ENCODE data around the gene NEK9.

Gene NEK9

DNA sequence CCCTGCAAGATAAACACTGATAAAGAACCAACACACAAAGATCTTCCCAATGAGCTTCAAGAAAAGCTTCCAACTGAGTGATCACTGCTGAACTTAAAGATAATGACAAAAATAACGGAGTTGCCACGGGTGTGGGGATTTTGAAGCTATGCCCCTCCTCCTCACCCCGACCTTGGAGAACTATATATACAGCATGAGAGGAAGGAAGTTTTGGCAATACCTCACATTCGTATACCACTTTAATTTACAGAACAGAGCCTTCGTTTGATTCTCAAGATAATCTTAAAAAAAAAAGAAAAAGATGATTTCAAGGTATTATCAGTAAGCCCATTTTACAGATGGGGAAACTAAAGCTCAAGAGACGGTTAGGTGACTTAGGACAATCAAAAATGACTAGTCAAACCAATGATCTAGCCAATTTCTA, 715 bp downstream of the NEK9 start:
- DNase-seq: no peak

DNA sequence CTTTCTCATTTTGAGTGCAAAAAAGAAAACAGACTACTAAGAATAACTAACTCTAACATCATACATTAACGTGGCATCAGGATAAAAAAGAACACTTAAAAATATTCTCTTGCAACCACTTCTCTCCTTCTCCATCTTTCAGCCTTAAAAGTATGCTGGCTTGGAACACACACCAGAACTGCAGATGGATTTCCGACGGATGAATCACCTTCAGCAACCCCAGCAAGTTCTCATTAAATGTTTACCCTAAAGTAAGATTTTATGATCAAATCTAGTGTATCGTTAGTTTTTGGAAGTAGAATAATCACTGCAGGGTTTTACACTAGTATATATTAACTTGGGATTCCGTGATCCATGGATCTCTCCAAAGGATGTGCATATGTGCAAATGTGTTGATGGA, 1.2 kb downstream of the NEK9 start:
- no peak for DNase-seq
- Mint-ChIP-seq H3K4me1 (peaks cover 47% of the 10 kb centered on the region), H3K27ac (no peak overlapping the region), H3K27me3 (ENCODE audit: low read depth, poor library complexity) (peaks cover 3% of the 10 kb centered on the region), H3K36me3 (ENCODE audit: low read depth) (peaks cover 12% of the 10 kb centered on the region), H3K4me3 (peak overlapping the region; percentile 89), H3K9me3 (no peaks in the 10 kb centered on the region)
- TF ChIP-seq, protein P1, sequence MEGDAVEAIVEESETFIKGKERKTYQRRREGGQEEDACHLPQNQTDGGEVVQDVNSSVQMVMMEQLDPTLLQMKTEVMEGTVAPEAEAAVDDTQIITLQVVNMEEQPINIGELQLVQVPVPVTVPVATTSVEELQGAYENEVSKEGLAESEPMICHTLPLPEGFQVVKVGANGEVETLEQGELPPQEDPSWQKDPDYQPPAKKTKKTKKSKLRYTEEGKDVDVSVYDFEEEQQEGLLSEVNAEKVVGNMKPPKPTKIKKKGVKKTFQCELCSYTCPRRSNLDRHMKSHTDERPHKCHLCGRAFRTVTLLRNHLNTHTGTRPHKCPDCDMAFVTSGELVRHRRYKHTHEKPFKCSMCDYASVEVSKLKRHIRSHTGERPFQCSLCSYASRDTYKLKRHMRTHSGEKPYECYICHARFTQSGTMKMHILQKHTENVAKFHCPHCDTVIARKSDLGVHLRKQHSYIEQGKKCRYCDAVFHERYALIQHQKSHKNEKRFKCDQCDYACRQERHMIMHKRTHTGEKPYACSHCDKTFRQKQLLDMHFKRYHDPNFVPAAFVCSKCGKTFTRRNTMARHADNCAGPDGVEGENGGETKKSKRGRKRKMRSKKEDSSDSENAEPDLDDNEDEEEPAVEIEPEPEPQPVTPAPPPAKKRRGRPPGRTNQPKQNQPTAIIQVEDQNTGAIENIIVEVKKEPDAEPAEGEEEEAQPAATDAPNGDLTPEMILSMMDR (IDR thresholded peaks at IDR 0.05): no peak

More for the DNA sequence above, 715 bp downstream of the NEK9 start:
- H3K36me3 Mint-ChIP-seq (ENCODE audit: low read depth): peaks cover 11% of the 10 kb centered on the region
- TF ChIP-seq, protein P1 (IDR thresholded peaks at IDR 0.05): no peak
- H3K27me3 Mint-ChIP-seq (ENCODE audit: low read depth, poor library complexity): peaks cover 3% of the 10 kb centered on the region
- peak overlapping the region; percentile 55 for H3K27ac Mint-ChIP-seq
- no peaks in the 10 kb centered on the region for H3K9me3 Mint-ChIP-seq
- H3K4me3 Mint-ChIP-seq: peak overlapping the region; percentile 89
- peaks cover 47% of the 10 kb centered on the region for H3K4me1 Mint-ChIP-seq

DNA sequence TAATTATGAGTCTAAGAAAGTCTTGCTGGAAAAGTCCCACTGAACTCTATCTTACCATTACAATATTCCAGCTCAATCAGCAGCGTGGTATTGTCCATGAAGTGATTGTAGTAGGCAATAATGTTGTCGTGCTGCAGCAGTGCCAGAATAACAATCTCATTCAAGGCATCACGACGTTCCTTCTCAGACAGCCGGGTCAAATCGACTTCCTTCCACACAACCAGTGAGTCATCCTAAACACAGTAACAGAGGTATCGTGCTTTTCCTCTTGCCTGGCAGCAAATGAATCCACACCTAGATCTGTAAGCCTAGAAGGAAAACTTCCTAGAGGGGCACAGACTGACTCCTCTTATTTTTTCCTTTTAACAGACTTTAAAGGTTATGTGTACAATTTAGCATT, 2.9 kb downstream of the NEK9 start:
- Mint-ChIP-seq H3K4me3 (no peak overlapping the region), H3K27me3 (ENCODE audit: low read depth, poor library complexity) (peaks cover 3% of the 10 kb centered on the region), H3K36me3 (ENCODE audit: low read depth) (peaks cover 22% of the 10 kb centered on the region), H3K4me1 (peaks cover 47% of the 10 kb centered on the region), H3K9me3 (no peaks in the 10 kb centered on the region), H3K27ac (no peak overlapping the region)
- DNase-seq: no peak
- TF ChIP-seq, protein P1 (IDR thresholded peaks at IDR 0.05): no peak

DNA sequence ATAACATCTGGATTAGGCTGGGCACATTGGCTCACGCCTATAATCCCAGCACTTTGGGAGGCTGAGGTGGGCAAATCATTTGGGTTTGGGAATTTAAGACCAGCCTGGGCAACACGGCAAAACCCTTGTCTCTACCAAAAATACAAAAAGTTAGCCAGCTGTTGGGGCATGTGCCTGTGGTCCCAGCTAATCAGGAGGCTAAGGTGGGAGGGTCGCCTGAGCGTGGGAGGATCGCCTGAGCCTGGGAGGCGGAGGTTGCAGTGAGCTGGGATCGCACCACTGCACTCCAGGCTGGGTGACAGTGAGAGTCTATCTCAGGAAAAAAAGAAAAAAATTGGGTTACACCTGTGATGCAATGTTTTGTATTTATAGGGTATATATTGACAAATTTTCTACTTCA, 5.3 kb downstream of the NEK9 start:
- no peak overlapping the region for H3K27ac Mint-ChIP-seq
- DNase-seq: no peak
- H3K4me1 Mint-ChIP-seq: peaks cover 30% of the 10 kb centered on the region
- no peaks in the 10 kb centered on the region for H3K27me3 Mint-ChIP-seq (ENCODE audit: low read depth, poor library complexity)
- H3K4me3 Mint-ChIP-seq: no peak overlapping the region
- TF ChIP-seq, protein P1 (IDR thresholded peaks at IDR 0.05): no peak
- H3K9me3 Mint-ChIP-seq: no peaks in the 10 kb centered on the region
- H3K36me3 Mint-ChIP-seq (ENCODE audit: low read depth): peaks cover 38% of the 10 kb centered on the region

DNA sequence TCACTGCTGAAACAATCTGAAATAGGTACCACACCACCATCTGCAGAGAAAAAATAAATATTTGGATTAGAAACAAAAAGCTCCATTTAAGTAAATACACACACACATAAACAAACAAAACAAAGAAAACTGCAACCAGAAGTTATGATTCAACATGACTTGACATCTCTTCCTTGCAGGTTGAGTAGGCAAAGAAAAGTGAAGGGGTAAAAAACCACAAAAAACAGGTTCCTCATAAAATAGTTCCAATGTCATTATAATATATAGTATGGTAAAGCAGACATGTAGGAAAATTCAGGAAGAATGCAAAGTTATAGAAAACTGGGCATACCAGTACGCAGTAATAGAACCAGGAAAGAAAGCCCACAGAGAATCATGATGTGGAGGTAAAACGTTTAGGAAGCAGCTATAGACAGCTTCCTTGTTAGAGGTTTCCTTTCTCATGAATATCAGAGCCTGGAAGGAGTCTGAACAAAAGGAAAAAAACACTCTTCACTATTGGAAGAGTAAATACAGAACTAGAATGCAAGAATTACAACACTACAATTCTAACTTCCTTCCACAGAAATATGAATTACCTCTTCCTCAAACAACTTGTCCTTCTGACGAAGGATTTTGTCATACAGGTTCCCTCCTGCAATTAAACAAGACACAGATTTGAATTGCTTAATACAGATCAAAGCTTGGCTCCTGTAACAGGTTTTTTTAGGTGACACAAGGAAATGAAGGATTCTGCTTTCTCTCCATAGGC, 6.1 kb downstream of the NEK9 start:
- Mint-ChIP-seq H3K9me3 (no peaks in the 10 kb centered on the region), H3K27me3 (ENCODE audit: low read depth, poor library complexity) (no peaks in the 10 kb centered on the region), H3K4me1 (peaks cover 23% of the 10 kb centered on the region), H3K27ac (no peak overlapping the region), H3K36me3 (ENCODE audit: low read depth) (peaks cover 43% of the 10 kb centered on the region), H3K4me3 (no peak overlapping the region)
- DNase-seq: no peak
- TF ChIP-seq, protein P1 (IDR thresholded peaks at IDR 0.05): no peak

DNA sequence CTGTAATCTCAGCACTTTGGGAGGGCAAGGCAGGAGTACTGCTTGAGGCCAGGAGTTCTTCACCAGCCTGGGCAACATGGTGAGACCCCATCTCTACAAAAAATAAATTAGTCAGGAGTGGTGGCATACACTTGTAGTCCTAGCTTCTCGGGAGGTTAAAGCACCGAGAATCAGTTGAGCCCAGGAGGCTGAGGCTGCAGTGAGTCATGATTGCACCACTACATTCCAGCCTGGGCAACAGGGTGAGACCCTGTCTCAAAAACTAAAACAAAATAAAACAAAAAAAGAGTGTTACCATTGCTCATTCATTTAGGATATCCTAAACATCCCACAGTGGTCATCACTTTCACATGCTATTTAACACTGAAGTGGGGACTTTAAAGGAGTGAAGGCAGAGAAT, 7.8 kb downstream of the NEK9 start:
- no peak overlapping the region for H3K27ac Mint-ChIP-seq
- TF ChIP-seq, protein P1 (IDR thresholded peaks at IDR 0.05): no peak
- no peak for DNase-seq
- peaks cover 48% of the 10 kb centered on the region for H3K36me3 Mint-ChIP-seq (ENCODE audit: low read depth)
- H3K9me3 Mint-ChIP-seq: no peaks in the 10 kb centered on the region
- H3K4me1 Mint-ChIP-seq: peaks cover 9% of the 10 kb centered on the region
- H3K27me3 Mint-ChIP-seq (ENCODE audit: low read depth, poor library complexity): no peaks in the 10 kb centered on the region
- H3K4me3 Mint-ChIP-seq: no peak overlapping the region

Measured in nephron progenitor cell (in vitro differentiated cells).